Nephron progenitor cell (in vitro differentiated cells): Measurements from ENCODE around the gene ASXL1.
A peak's percentile ranks its signal among the peaks of the same experiment; 100 is the strongest.

Source experiments
- DNase-seq: peaks from one replicate; pipeline ENCODE4 v3.0.0; 2021
- H3K27ac Mint-ChIP-seq: 2 replicates; pipeline ENCODE4 v1.8.0; 2021; ENCODE audit warnings: mild to moderate bottlenecking, moderate library complexity, mixed read lengths
- H3K27me3 Mint-ChIP-seq: 2 replicates; pipeline ENCODE4 v1.8.0; 2021; ENCODE audit warnings: mild to moderate bottlenecking, low read depth, mixed read lengths; ENCODE audit not compliant: poor library complexity
- H3K36me3 Mint-ChIP-seq: 2 replicates; pipeline ENCODE4 v1.8.0; 2021; ENCODE audit warnings: low read depth, mixed read lengths
- H3K4me1 Mint-ChIP-seq: 2 replicates; pipeline ENCODE4 v1.8.0; 2021; ENCODE audit warnings: mixed read lengths
- H3K4me3 Mint-ChIP-seq: 2 replicates; pipeline ENCODE4 v1.8.0; 2021; ENCODE audit warnings: mild to moderate bottlenecking, moderate library complexity, mixed read lengths
- H3K9me3 Mint-ChIP-seq: 2 replicates; pipeline ENCODE4 v1.8.0; 2021; ENCODE audit warnings: mild to moderate bottlenecking, moderate library complexity, mixed read lengths
- CTCF ChIP-seq: fragments of 200-600 bp; sonication (generic); IDR thresholded peaks from 2 replicates; pipeline ENCODE4 v1.5.0; 2021; ENCODE audit warnings: antibody characterized with exemption

ASXL1 gene

GRCh38 chr20:32460231-32460630 is 102.1 kb downstream of the ASXL1 start:
- H3K4me1 Mint-ChIP-seq = peaks cover 75% of the 10 kb centered on the region
- peaks cover 6% of the 10 kb centered on the region for H3K36me3 Mint-ChIP-seq
- peaks cover 6% of the 10 kb centered on the region for H3K27me3 Mint-ChIP-seq
- DNase-seq = no peak
- no peaks in the 10 kb centered on the region for H3K9me3 Mint-ChIP-seq
- H3K27ac Mint-ChIP-seq = peak overlapping the region; percentile 93
- H3K4me3 Mint-ChIP-seq = no peak overlapping the region
- no peak for TF ChIP-seq CTCF

- no peak for DNase-seq
- no peak for TF ChIP-seq CTCF
- peak overlapping the region; percentile 59 for H3K27ac Mint-ChIP-seq
- H3K4me1 Mint-ChIP-seq = peaks cover 75% of the 10 kb centered on the region
- peaks cover 6% of the 10 kb centered on the region for H3K27me3 Mint-ChIP-seq
- peaks cover 5% of the 10 kb centered on the region for H3K36me3 Mint-ChIP-seq
- H3K9me3 Mint-ChIP-seq = no peaks in the 10 kb centered on the region
- no peak overlapping the region for H3K4me3 Mint-ChIP-seq
These were observed 102.7 kb downstream of the ASXL1 start for GRCh38 chr20:32460683-32461320.

GRCh38 chr20:32461836-32462600 is 103.9 kb downstream of the ASXL1 start:
- Mint-ChIP-seq H3K27ac (no peak overlapping the region), H3K4me1 (peaks cover 77% of the 10 kb centered on the region)

GRCh38 chr20:32462900-32463641 is 104.9 kb downstream of the ASXL1 start:
- Mint-ChIP-seq H3K9me3 (no peaks in the 10 kb centered on the region), H3K36me3 (peaks cover 5% of the 10 kb centered on the region), H3K4me1 (peaks cover 78% of the 10 kb centered on the region), H3K27me3 (peaks cover 1% of the 10 kb centered on the region), H3K4me3 (no peak overlapping the region), H3K27ac (no peak overlapping the region)
- TF ChIP-seq CTCF = no peak
- no peak for DNase-seq

More at GRCh38 chr20:32461836-32462600, 103.9 kb downstream of the ASXL1 start:
- peaks cover 5% of the 10 kb centered on the region for H3K36me3 Mint-ChIP-seq
- peaks cover 6% of the 10 kb centered on the region for H3K27me3 Mint-ChIP-seq
- DNase-seq = no peak
- H3K4me3 Mint-ChIP-seq = no peak overlapping the region
- no peak for TF ChIP-seq CTCF
- no peaks in the 10 kb centered on the region for H3K9me3 Mint-ChIP-seq

GRCh38 chr20:32463642-32464400 is 105.7 kb downstream of the ASXL1 start:
- peaks cover 72% of the 10 kb centered on the region for H3K4me1 Mint-ChIP-seq
- no peak for TF ChIP-seq CTCF
- H3K27ac Mint-ChIP-seq = no peak overlapping the region
- H3K27me3 Mint-ChIP-seq = no peaks in the 10 kb centered on the region
- peaks cover 5% of the 10 kb centered on the region for H3K36me3 Mint-ChIP-seq
- DNase-seq = peak; percentile 67
- H3K9me3 Mint-ChIP-seq = no peaks in the 10 kb centered on the region
- no peak overlapping the region for H3K4me3 Mint-ChIP-seq
